ENCODE results near the gene IGSF22. TPM values are rescaled to one million over a fixed set of nuclear protein-coding genes. Genes with fewer than 3 reads are reported as not detected.

Gene IGSF22
- total and polyA plus RNA-seq, 4 donors = 0.20 to 4.5 (median 2.4) TPM

DNA sequence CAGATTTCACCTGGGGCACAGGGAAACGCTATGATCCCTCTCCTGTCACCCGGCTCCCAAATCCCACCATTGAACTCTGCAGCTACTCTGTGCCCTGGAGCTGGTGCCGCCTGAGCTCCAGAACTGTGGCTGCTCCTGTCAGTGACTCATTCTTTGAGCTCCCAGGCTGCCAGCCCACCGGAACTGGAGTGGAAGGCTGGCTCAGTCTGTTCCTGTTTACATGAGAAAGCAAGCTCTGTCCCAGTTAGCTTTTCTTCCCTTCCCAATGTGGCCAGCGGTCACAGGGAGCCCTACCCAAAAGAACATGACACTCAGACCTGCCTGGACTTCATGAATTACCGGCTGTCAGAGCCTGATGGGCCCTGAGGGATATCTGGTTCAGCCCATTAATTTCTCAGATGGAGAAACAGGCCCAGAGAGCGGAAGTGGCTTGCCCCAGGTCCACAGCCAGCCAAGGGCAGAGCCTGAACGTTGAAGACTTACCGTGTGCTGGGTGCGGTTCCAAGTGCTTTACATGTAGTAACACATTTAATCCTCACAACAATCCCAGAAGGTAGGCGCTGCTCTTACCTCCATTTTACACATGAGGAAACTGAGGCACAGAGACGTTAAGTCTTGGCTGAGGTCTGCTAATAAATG is 23.8 kb upstream of the IGSF22 start:
- DNase-seq (ENCODE audit: low read depth in 4 of 6, low spot score in 6 of 6) = no peak

DNA sequence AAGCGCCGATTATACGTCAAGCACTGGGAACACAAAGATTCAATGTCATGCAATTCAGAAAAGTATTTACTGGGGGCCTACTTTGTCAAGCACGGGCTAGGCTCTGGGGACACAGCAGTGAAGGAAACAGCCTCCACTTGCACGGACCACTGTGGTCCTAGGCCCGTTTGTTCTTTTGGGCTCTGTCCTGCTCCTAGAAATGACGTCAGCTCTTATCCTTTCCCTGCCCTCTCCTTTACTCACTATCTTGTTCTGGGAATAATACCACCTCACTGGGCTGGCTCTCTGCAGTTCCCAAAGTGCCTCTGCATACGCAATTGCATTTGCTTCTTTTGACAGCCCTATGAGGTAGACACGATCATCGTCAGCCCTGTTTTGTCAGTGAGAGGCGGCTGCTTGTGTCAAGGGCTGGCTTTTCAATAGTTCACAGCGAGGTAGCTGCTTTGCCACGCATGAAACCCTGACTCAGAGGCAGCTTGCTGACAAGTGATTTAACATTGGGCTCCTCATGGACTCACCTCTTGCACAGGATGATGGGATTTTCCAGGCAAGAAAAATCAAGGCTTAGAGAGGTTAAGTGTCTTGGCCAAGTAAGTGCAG is 22.9 kb upstream of the IGSF22 start:
- DNase-seq (ENCODE audit: low read depth in 4 of 6, low spot score in 6 of 6) = peak in 1 of 6 donors; percentile 5
- WGBS (ENCODE audit: insufficient coverage) = 58% methylated on average over 13 of the region's 13 CpGs
- Histone ChIP-seq H3K4me3 (ENCODE audit: low read depth, low read length) (no peak overlapping the region), H3K4me1 (ENCODE audit: control insufficient read depth, insufficient read depth, low read length) (peaks cover 16% of the 10 kb centered on the region), H3K27ac (ENCODE audit: low read depth, low read length) (no peak overlapping the region), H3K36me3 (ENCODE audit: control insufficient read depth, insufficient read depth, low read length) (peaks cover 3% of the 10 kb centered on the region), H3K27me3 (ENCODE audit: control insufficient read depth, insufficient read depth, low read length) (no peaks in the 10 kb centered on the region), H3K9me3 (ENCODE audit: control insufficient read depth, insufficient read depth, low read length) (no peaks in the 10 kb centered on the region)

More for the DNA sequence above, 23.8 kb upstream of the IGSF22 start:
- WGBS (ENCODE audit: insufficient coverage) = 57% methylated on average over 7 of the region's 12 CpGs
- no peaks in the 10 kb centered on the region for H3K27me3 ChIP-seq (ENCODE audit: control insufficient read depth, insufficient read depth, low read length)
- no peaks in the 10 kb centered on the region for H3K9me3 ChIP-seq (ENCODE audit: control insufficient read depth, insufficient read depth, low read length)
- H3K4me1 ChIP-seq (ENCODE audit: control insufficient read depth, insufficient read depth, low read length) = peaks cover 16% of the 10 kb centered on the region
- no peak overlapping the region for H3K4me3 ChIP-seq (ENCODE audit: low read depth, low read length)
- H3K27ac ChIP-seq (ENCODE audit: low read depth, low read length) = no peak overlapping the region
- no peaks in the 10 kb centered on the region for H3K36me3 ChIP-seq (ENCODE audit: control insufficient read depth, insufficient read depth, low read length)

DNA sequence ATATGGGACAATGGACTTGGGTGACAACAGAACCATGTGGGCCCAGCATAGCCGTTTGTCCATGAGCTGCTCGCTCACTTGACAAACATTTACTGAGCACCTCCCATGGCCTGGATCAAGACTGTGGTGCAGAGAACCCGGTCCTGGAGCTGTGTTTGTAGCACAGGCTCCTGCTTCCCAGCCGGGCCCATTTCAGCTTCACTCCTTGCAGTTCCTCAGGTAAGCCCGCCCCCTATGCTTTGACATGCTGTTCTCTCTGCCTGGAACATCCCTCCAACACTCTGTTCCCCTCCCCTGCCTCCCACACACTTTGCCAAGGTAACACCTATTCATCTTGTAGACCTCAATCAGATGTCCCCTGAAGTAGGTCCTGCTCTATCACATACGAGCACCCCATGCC is 19.3 kb upstream of the IGSF22 start:
- Histone ChIP-seq H3K27me3 (ENCODE audit: control insufficient read depth, insufficient read depth, low read length) (no peaks in the 10 kb centered on the region), H3K4me3 (ENCODE audit: low read depth, low read length) (no peak overlapping the region), H3K4me1 (ENCODE audit: control insufficient read depth, insufficient read depth, low read length) (peaks cover 4% of the 10 kb centered on the region), H3K9me3 (ENCODE audit: control insufficient read depth, insufficient read depth, low read length) (no peaks in the 10 kb centered on the region), H3K27ac (ENCODE audit: low read depth, low read length) (no peak overlapping the region), H3K36me3 (ENCODE audit: control insufficient read depth, insufficient read depth, low read length) (peaks cover 32% of the 10 kb centered on the region)
- WGBS (ENCODE audit: insufficient coverage) = 76% methylated on average over 6 of the region's 6 CpGs
- no peak for DNase-seq (ENCODE audit: low read depth in 4 of 6, low spot score in 6 of 6)

DNA sequence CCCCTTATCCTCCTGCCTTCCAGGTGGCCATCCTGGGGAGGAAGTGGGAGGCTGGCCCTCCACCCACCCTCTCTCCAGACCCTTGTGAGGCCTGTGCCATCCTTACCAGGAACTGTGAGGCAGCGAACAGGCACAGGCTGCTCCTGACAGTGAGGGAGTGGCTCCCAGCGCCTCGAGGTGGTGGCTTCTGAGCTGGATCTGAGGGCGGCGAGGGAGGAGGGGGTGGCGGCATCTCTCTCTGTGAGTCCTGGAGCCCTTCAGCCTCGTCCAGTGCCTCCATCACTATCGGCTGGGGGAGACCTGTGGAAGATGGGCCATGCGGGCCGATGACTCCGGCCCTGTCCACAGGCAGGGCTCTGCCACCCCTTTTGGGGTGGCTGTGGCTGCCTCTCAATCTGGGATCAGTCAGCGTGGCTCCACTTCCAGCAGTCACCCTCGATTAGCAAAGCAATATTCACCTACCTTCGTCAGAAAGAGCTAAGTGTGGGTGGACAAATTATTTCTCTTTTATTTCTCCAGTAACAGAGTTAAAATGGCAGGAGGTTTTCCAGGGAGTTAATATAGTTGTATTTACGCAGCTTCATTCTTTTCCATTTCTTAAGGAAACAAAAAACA is 18.0 kb upstream of the IGSF22 start:
- H3K4me1 ChIP-seq (ENCODE audit: control insufficient read depth, insufficient read depth, low read length) = no peaks in the 10 kb centered on the region
- no peak overlapping the region for H3K27ac ChIP-seq (ENCODE audit: low read depth, low read length)
- DNase-seq (ENCODE audit: low read depth in 4 of 6, low spot score in 6 of 6) = no peak
- H3K27me3 ChIP-seq (ENCODE audit: control insufficient read depth, insufficient read depth, low read length) = no peaks in the 10 kb centered on the region
- no peaks in the 10 kb centered on the region for H3K9me3 ChIP-seq (ENCODE audit: control insufficient read depth, insufficient read depth, low read length)
- peaks cover 35% of the 10 kb centered on the region for H3K36me3 ChIP-seq (ENCODE audit: control insufficient read depth, insufficient read depth, low read length)
- 82% methylated on average over 6 of the region's 15 CpGs for WGBS (ENCODE audit: insufficient coverage)
- no peak overlapping the region for H3K4me3 ChIP-seq (ENCODE audit: low read depth, low read length)

DNA sequence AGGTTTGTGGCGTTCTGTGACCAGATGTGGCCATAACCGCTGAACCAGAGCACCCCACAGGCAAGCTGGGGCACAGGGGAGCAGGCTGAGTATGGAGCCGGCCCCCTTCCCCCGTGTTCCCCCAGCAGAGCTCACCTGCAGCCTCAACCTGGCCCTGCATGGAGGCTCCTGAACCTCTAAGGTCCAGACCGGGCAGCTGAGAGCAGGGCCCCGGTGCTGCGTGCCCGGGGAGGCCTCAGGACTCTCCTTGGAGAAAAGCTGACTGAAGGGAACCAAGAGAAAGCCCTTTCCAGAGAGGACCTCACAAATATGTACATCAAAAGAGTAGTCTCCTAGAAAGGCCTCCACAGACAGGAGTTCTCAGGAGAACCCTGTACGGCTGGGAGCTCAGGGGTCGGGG is 17.4 kb upstream of the IGSF22 start:
- peaks cover 35% of the 10 kb centered on the region for H3K36me3 ChIP-seq (ENCODE audit: control insufficient read depth, insufficient read depth, low read length)
- no peaks in the 10 kb centered on the region for H3K27me3 ChIP-seq (ENCODE audit: control insufficient read depth, insufficient read depth, low read length)
- H3K4me1 ChIP-seq (ENCODE audit: control insufficient read depth, insufficient read depth, low read length) = no peaks in the 10 kb centered on the region
- DNase-seq (ENCODE audit: low read depth in 4 of 6, low spot score in 6 of 6) = no peak
- no peak overlapping the region for H3K4me3 ChIP-seq (ENCODE audit: low read depth, low read length)
- H3K27ac ChIP-seq (ENCODE audit: low read depth, low read length) = no peak overlapping the region
- 85% methylated on average over 8 of the region's 10 CpGs for WGBS (ENCODE audit: insufficient coverage)
- H3K9me3 ChIP-seq (ENCODE audit: control insufficient read depth, insufficient read depth, low read length) = no peaks in the 10 kb centered on the region

DNA sequence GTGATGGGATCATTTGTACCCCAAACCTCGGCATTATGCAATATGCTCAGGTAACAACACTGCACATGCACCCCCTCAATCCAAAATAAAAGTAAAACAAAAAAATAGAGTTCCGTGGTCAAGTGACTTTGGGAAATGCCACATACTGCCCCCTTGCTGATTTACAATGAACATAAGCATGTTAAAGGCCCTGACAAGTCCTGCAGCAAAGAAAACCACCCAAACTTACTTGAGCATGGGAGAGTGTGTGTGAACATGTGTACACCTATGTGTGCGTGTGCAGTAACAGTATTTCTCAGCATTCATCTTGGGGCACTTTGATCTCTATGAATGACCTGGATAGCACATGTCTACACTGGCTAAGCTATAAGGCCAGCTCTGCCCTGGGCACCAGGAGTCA is 15.8 kb upstream of the IGSF22 start:
- Histone ChIP-seq H3K4me1 (ENCODE audit: control insufficient read depth, insufficient read depth, low read length) (no peaks in the 10 kb centered on the region), H3K36me3 (ENCODE audit: control insufficient read depth, insufficient read depth, low read length) (peaks cover 42% of the 10 kb centered on the region), H3K27ac (ENCODE audit: low read depth, low read length) (no peak overlapping the region), H3K9me3 (ENCODE audit: control insufficient read depth, insufficient read depth, low read length) (no peaks in the 10 kb centered on the region), H3K27me3 (ENCODE audit: control insufficient read depth, insufficient read depth, low read length) (no peaks in the 10 kb centered on the region), H3K4me3 (ENCODE audit: low read depth, low read length) (no peak overlapping the region)
- WGBS (ENCODE audit: insufficient coverage) = 100% methylated on average over 1 of the region's 3 CpGs
- DNase-seq (ENCODE audit: low read depth in 4 of 6, low spot score in 6 of 6) = no peak

DNA sequence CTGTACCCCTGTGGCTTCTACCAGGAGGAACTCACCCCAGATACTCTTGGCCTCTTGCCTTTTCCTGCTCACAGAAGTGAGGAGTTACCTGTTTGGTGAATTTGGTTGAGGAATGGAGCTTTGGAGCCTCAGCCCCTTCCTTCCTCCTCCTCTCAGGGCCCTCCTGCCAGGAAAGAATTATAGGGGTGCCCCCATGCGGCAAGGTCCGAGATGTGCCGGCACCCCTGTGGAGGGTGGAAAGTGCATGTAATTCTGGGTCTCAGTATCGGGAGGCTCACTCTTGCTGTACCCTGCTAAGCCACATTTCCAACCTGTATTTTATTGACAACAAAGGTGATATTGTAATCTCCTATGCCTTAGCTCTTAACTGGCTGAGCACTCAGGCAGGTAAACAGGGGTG is 13.7 kb upstream of the IGSF22 start:
- peaks cover 49% of the 10 kb centered on the region for H3K36me3 ChIP-seq (ENCODE audit: control insufficient read depth, insufficient read depth, low read length)
- no peak overlapping the region for H3K4me3 ChIP-seq (ENCODE audit: low read depth, low read length)
- no peaks in the 10 kb centered on the region for H3K9me3 ChIP-seq (ENCODE audit: control insufficient read depth, insufficient read depth, low read length)
- no peak for DNase-seq (ENCODE audit: low read depth in 4 of 6, low spot score in 6 of 6)
- no peaks in the 10 kb centered on the region for H3K4me1 ChIP-seq (ENCODE audit: control insufficient read depth, insufficient read depth, low read length)
- H3K27ac ChIP-seq (ENCODE audit: low read depth, low read length) = no peak overlapping the region
- H3K27me3 ChIP-seq (ENCODE audit: control insufficient read depth, insufficient read depth, low read length) = no peaks in the 10 kb centered on the region
- no CpG with 5 or more reads among the region's 4 CpGs for WGBS (ENCODE audit: insufficient coverage)

DNA sequence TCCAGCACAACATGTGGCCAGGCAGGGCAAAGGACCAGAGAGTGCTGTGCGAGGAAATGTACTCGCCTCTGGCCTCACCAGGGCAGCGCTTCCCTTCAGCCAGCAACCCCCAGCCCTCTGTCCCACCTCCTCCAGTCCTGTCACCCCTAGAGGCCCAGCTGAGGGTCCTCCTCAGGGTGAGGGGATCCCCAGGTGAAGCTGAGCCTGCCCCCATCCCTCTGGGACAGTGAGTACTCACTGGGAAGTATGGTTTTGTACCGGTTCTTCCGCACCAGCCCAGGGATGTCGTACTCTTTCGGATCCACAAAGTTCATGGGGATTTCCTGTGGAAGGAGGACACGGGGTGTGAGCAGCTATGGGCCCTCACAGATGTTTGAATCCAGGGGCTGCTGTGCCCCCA is 11.7 kb upstream of the IGSF22 start:
- no peak for DNase-seq (ENCODE audit: low read depth in 4 of 6, low spot score in 6 of 6)
- H3K9me3 ChIP-seq (ENCODE audit: control insufficient read depth, insufficient read depth, low read length) = no peaks in the 10 kb centered on the region
- H3K4me3 ChIP-seq (ENCODE audit: low read depth, low read length) = no peak overlapping the region
- H3K27me3 ChIP-seq (ENCODE audit: control insufficient read depth, insufficient read depth, low read length) = no peaks in the 10 kb centered on the region
- H3K4me1 ChIP-seq (ENCODE audit: control insufficient read depth, insufficient read depth, low read length) = no peaks in the 10 kb centered on the region
- peaks cover 40% of the 10 kb centered on the region for H3K36me3 ChIP-seq (ENCODE audit: control insufficient read depth, insufficient read depth, low read length)
- H3K27ac ChIP-seq (ENCODE audit: low read depth, low read length) = no peak overlapping the region
- WGBS (ENCODE audit: insufficient coverage) = 83% methylated on average over 8 of the region's 8 CpGs

DNA sequence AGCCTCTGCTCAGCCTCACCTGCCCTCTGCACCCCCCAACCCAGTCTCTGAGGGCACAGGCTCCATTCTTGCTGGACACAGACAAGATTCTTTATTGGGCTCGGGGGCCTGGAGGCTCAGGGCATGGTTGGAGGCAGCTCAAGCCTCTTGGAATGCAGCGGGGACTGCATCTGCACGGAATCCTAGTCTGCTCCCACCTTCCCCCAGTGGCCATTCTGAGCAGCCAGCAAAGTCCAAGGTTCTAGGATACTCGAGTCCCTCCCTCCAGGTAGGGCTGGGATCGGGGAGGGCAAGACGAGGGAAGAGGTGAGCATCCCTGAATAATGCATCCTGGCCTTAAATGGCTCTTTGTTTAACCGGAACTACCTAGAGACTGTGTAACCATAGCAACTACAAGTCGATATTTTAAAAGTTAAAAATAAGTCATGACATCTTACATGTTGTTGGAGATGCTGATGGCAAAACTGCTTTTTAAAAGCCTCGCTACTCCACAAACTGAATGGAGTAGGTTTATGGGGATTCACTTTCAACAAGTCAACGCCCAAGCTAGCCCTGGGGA is 10.7 kb upstream of the IGSF22 start:
- Histone ChIP-seq H3K4me3 (ENCODE audit: low read depth, low read length) (no peak overlapping the region), H3K9me3 (ENCODE audit: control insufficient read depth, insufficient read depth, low read length) (no peaks in the 10 kb centered on the region), H3K27ac (ENCODE audit: low read depth, low read length) (no peak overlapping the region), H3K4me1 (ENCODE audit: control insufficient read depth, insufficient read depth, low read length) (no peaks in the 10 kb centered on the region), H3K27me3 (ENCODE audit: control insufficient read depth, insufficient read depth, low read length) (no peaks in the 10 kb centered on the region), H3K36me3 (ENCODE audit: control insufficient read depth, insufficient read depth, low read length) (peaks cover 34% of the 10 kb centered on the region)
- no peak for DNase-seq (ENCODE audit: low read depth in 4 of 6, low spot score in 6 of 6)
- 70% methylated on average over 5 of the region's 10 CpGs for WGBS (ENCODE audit: insufficient coverage)

DNA sequence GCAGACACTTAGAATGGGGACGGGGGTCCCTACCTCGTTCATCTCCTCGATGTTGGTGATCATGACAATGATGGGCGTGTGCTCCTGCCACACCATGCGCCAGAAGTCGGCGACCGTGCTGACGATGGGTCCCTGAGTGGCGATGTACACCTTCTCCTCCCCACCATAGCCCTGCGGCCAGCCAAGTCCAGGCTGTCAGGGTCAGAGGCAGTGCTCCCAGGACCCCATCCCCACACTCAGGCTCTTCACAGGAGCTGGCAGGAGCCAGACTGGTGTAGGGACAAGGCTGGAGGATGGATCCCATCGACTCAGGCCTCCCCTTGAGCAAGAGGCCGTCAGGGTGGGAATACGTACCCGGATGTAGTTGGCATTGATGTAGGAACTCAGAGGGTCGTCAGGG is 7.2 kb upstream of the IGSF22 start:
- Histone ChIP-seq H3K27ac (ENCODE audit: low read depth, low read length) (no peak overlapping the region), H3K27me3 (ENCODE audit: control insufficient read depth, insufficient read depth, low read length) (no peaks in the 10 kb centered on the region), H3K4me1 (ENCODE audit: control insufficient read depth, insufficient read depth, low read length) (no peaks in the 10 kb centered on the region), H3K4me3 (ENCODE audit: low read depth, low read length) (no peak overlapping the region), H3K36me3 (ENCODE audit: control insufficient read depth, insufficient read depth, low read length) (peaks cover 34% of the 10 kb centered on the region), H3K9me3 (ENCODE audit: control insufficient read depth, insufficient read depth, low read length) (no peaks in the 10 kb centered on the region)
- DNase-seq (ENCODE audit: low read depth in 4 of 6, low spot score in 6 of 6) = no peak
- 91% methylated on average over 14 of the region's 16 CpGs for WGBS (ENCODE audit: insufficient coverage)
